H1 (cell line): Measurements from ENCODE around the gene CCNG1. TPM values are rescaled to one million over a fixed set of nuclear protein-coding genes. Genes with fewer than 3 reads are reported as not detected.

Experiments used
- CTCF ChIA-PET: fragments of 300-600 bp; sonication (Branson Sonifier 250); formaldehyde crosslinking; loops from one replicate; lab custom pipeline; 2021; ENCODE audit not compliant: partially characterized antibody; lab: Charles Lee
- POLR2A ChIA-PET: fragments of 300-600 bp; sonication (Branson Sonifier 250); formaldehyde crosslinking; loops from one replicate; lab custom pipeline; 2021; ENCODE audit warnings: inconsistent platforms; ENCODE audit not compliant: partially characterized antibody; lab: Charles Lee
- DNase-seq, 2 experiments: peaks; one replicate each; pipeline versions ENCODE4 v3.0.0 to v3.0.0-alpha.2; 2010 to 2022; ENCODE audit warnings: low spot score in 2 of 2, low read depth in 1 of 2, mixed read lengths in 1 of 2
- FAIRE-seq: peaks from 2 replicates; lab custom pipeline; 2011; peaks lifted over from hg19 to GRCh38; lab: Jason Lieb, UNC
- H2AFZ ChIP-seq: 2 replicates; pipeline ENCODE4 v1.8.1; 2012; ENCODE audit warnings: low read length, inconsistent platforms
- H2AK5ac ChIP-seq: 2 replicates; pipeline ENCODE4 v1.6.1; 2013; ENCODE audit warnings: low read depth, low read length
- H2BK120ac ChIP-seq: replicated peaks from 2 replicates; pipeline ENCODE3; 2013; ENCODE audit warnings: low read depth, low read length, inconsistent platforms
- H2BK12ac ChIP-seq: 2 replicates; pipeline ENCODE4 v1.6.1; 2013; ENCODE audit warnings: low read depth, low read length
- H2BK15ac ChIP-seq: 2 replicates; pipeline ENCODE4 v1.6.1; 2013; ENCODE audit warnings: low read length
- H2BK20ac ChIP-seq: 2 replicates; pipeline ENCODE4 v1.6.1; 2013; ENCODE audit warnings: low read length
- H2BK5ac ChIP-seq: 2 replicates; pipeline ENCODE4 v1.6.1; 2013; ENCODE audit warnings: low read depth, low read length
- H3K14ac ChIP-seq: 2 replicates; pipeline ENCODE4 v1.6.1; 2013; ENCODE audit warnings: inconsistent platforms; ENCODE audit not compliant: insufficient read length
- H3K18ac ChIP-seq: 2 replicates; pipeline ENCODE4 v1.6.1; 2013; ENCODE audit warnings: low read length; ENCODE audit errors: extremely low read depth
- H3K23ac ChIP-seq: 2 replicates; pipeline ENCODE4 v1.6.1; 2013; ENCODE audit warnings: inconsistent platforms; ENCODE audit not compliant: insufficient read length
- H3K23me2 ChIP-seq: 2 replicates; pipeline ENCODE4 v1.6.1; 2013; ENCODE audit warnings: low read depth, low read length
- H3K27ac ChIP-seq: 2 replicates; pipeline ENCODE4 v1.6.1; 2011; ENCODE audit warnings: low read depth, low read length, inconsistent platforms
- H3K27me3 ChIP-seq, 4 experiments: replicated peaks in 1 of 4; 1 replicate in 1 of 4; 2 replicates in 3 of 4; pipeline versions ENCODE4 v1.6.1 to v1.8.1; 2011 to 2013; ENCODE audit warnings: low read length in 3 of 4, mild to moderate bottlenecking in 3 of 4, inconsistent platforms in 2 of 4, mixed read lengths in 2 of 4, moderate library complexity in 1 of 4; ENCODE audit not compliant: control insufficient read depth in 3 of 4, insufficient read depth in 3 of 4; ENCODE audit errors: extremely low read depth in 1 of 4
- H3K36me3 ChIP-seq, 4 experiments: 2 replicates each; pipeline versions ENCODE4 v1.6.1 to v1.8.1; 2011 to 2013; ENCODE audit warnings: mild to moderate bottlenecking in 4 of 4, low read length in 3 of 4, moderate library complexity in 2 of 4, control low read depth in 1 of 4, inconsistent platforms in 1 of 4; ENCODE audit not compliant: insufficient read depth in 4 of 4, control insufficient read depth in 2 of 4
- H3K4ac ChIP-seq: replicated peaks from 2 replicates; pipeline ENCODE3; 2013; ENCODE audit warnings: low read length, low read depth, mixed read lengths, inconsistent platforms; ENCODE audit not compliant: insufficient read length
- H3K4me1 ChIP-seq, 4 experiments: replicated peaks in 1 of 4; 1 replicate in 1 of 4; 2 replicates in 3 of 4; pipeline versions ENCODE4 v1.6.1 to v1.8.1; 2011 to 2013; ENCODE audit warnings: low read length in 3 of 4, inconsistent platforms in 2 of 4, mixed read lengths in 1 of 4; ENCODE audit not compliant: insufficient read depth in 4 of 4, control insufficient read depth in 3 of 4
- H3K4me2 ChIP-seq, 2 experiments: 2 replicates each; pipeline versions ENCODE4 v1.6.1 to v1.8.1; 2011 to 2013; ENCODE audit warnings: low read depth in 2 of 2, low read length in 2 of 2, control low read depth in 1 of 2, inconsistent platforms in 1 of 2, mild to moderate bottlenecking in 1 of 2; ENCODE audit not compliant: insufficient read depth in 1 of 2
- H3K4me3 ChIP-seq, 4 experiments: fragments of 200-600, 300-600 bp in 1 of 4; sonication (generic), shearing (Covaris generic), sonication (Bioruptor Twin) in 1 of 4; 2 replicates each; pipeline versions ENCODE4 v1.5.1 to v1.8.1; 2011 to 2016; ENCODE audit warnings: low read length in 4 of 4, low read depth in 3 of 4, control low read depth in 2 of 4, inconsistent platforms in 2 of 4, mild to moderate bottlenecking in 2 of 4, mixed read lengths in 1 of 4, moderate library complexity in 1 of 4; ENCODE audit not compliant: insufficient read depth in 2 of 4; ENCODE audit errors: extremely low read depth in 1 of 4
- H3K56ac ChIP-seq: replicated peaks from 2 replicates; pipeline ENCODE3; 2013; ENCODE audit warnings: low read depth, mild to moderate bottlenecking, mixed read lengths, low read length, inconsistent platforms; ENCODE audit not compliant: insufficient read length
- H3K79me1 ChIP-seq: 2 replicates; pipeline ENCODE4 v1.6.1; 2013; ENCODE audit warnings: low read depth, low read length, control low read depth
- H3K79me2 ChIP-seq, 2 experiments: 2 replicates each; pipeline versions ENCODE4 v1.6.1 to v1.8.1; 2012 to 2013; ENCODE audit warnings: low read length in 2 of 2, mild to moderate bottlenecking in 2 of 2, inconsistent platforms in 1 of 2; ENCODE audit not compliant: insufficient read depth in 2 of 2, control insufficient read depth in 1 of 2
- H3K9ac ChIP-seq, 4 experiments: replicated peaks in 1 of 4; 1 replicate in 1 of 4; 2 replicates in 3 of 4; pipeline versions ENCODE4 v1.6.1 to v1.8.1; 2011 to 2013; ENCODE audit warnings: low read depth in 3 of 4, low read length in 3 of 4, control low read depth in 2 of 4, mild to moderate bottlenecking in 2 of 4, moderate library complexity in 2 of 4, inconsistent platforms in 1 of 4; ENCODE audit errors: extremely low read depth in 1 of 4
- H3K9me3 ChIP-seq, 2 experiments: 2 replicates each; pipeline versions ENCODE4 v1.6.1 to v1.8.1; 2012 to 2013; ENCODE audit warnings: mild to moderate bottlenecking in 2 of 2, moderate library complexity in 2 of 2, control low read depth in 1 of 2, inconsistent platforms in 1 of 2, low read depth in 1 of 2, low read length in 1 of 2, mixed read lengths in 1 of 2; ENCODE audit not compliant: insufficient read depth in 2 of 2
- H4K20me1 ChIP-seq, 2 experiments: replicated peaks in 1 of 2; 2 replicates each; pipeline versions ENCODE3 to v1.8.1; 2011 to 2013; ENCODE audit warnings: inconsistent platforms in 2 of 2, low read length in 2 of 2, mild to moderate bottlenecking in 1 of 2; ENCODE audit not compliant: insufficient read depth in 2 of 2, control insufficient read depth in 1 of 2
- H4K5ac ChIP-seq: 2 replicates; pipeline ENCODE4 v1.6.1; 2013; ENCODE audit warnings: low read length, low read depth, mixed read lengths, inconsistent platforms; ENCODE audit not compliant: insufficient read length
- H4K8ac ChIP-seq: 2 replicates; pipeline ENCODE4 v1.8.0; 2013; ENCODE audit warnings: mild to moderate bottlenecking, moderate library complexity, low read length, inconsistent platforms; ENCODE audit not compliant: insufficient read depth; ENCODE audit errors: extremely low read depth
- H4K91ac ChIP-seq: replicated peaks from 2 replicates; pipeline ENCODE3; 2013; ENCODE audit warnings: low read length, mixed read lengths, inconsistent platforms; ENCODE audit not compliant: insufficient read length
- HDAC2 ChIP-seq, 2 experiments: fragments of 300-600 bp in 1 of 2; sonication (generic) in 1 of 2; IDR thresholded peaks; 2 replicates each; pipeline ENCODE4 v1.6.1; 2011 to 2012; ENCODE audit warnings: low read depth in 2 of 2, low read length in 2 of 2, mild to moderate bottlenecking in 2 of 2, moderate library complexity in 2 of 2, borderline replicate concordance in 1 of 2, inconsistent platforms in 1 of 2
- POLR2AphosphoS5 ChIP-seq: IDR thresholded peaks from 2 replicates; pipeline ENCODE4 v1.6.1; 2011; ENCODE audit warnings: low read depth, low read length
- WGBS, 2 experiments: shearing (Covaris generic) in 1 of 2; methylation state at CpG; one replicate each; pipeline versions ENCODE4 v1.1.6 to v1.1.7; 2013 to 2015; ENCODE audit warnings: low lambda C conversion rate in 2 of 2, mixed read lengths in 2 of 2, inconsistent platforms in 1 of 2, low coverage in 1 of 2, missing lambda C conversion rate in 1 of 2; ENCODE audit not compliant: insufficient replicate concordance in 2 of 2, insufficient coverage in 1 of 2, insufficient read length in 1 of 2; ENCODE audit errors: extremely low coverage in 1 of 2, missing lambda C conversion rate in 1 of 2; 5-methylcytosine and 5-hydroxymethylcytosine counted together
- polyA plus RNA-seq, 7 experiments: library from polyadenylated mRNA; depleted of rRNA in 3 of 7; stranded (reverse) in 5 of 7; unstranded in 2 of 7; fragments of >200 nt in 5 of 7; fragments of 200-250 nt in 2 of 7; gene quantifications; 1 replicate in 5 of 7; 2 replicates in 1 of 7; 4 replicates in 1 of 7; pipeline versions ENCODE4 v1.2.1 to v1.2.3, GENCODE V29; 2011 to 2013; ENCODE audit warnings: missing spikeins in 2 of 7, mixed read lengths in 2 of 7
- total RNA-seq: library from RNA; stranded (reverse); fragmentation: NEBNext Ultra II Directional; extraction: Animal tissue kit (Norgen Biotek cat#: 25700); gene quantifications from 2 replicates; pipeline ENCODE4 v1.2.1, GENCODE V29; 2021

CCNG1 gene
- total and polyA plus RNA-seq, 2 of the 8 experiments (the other 6 are each of a cell fraction or from before 2014, with no cell fraction given): 165 to 369 TPM

DNA sequence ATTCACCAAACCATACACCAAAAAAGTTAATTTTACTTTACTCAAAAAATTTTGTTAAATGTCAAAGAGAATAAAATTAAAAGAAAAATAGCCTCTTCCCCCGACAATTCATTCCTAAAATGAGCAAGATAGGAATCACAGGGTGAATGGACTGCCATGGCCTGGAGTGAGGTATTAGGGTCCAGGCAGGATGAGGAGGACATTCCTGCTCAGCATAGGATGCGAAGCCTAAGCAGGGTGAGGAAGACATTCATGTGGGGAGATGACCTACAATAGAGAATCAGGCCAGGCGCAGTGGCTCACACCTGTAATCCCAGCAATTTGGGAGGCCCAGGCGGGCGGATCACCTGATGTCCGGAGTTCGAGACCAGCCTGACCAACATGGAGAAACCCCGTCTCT, 14.1 kb downstream of the CCNG1 start:
- Histone ChIP-seq H2BK120ac (no peak overlapping the region), H3K9me3 (no peaks in the 10 kb centered on the region), H2AFZ (no peak overlapping the region), H3K79me1 (no peaks in the 10 kb centered on the region; the same call in 1 of the 2 replicates), H4K91ac (no peak overlapping the region), H3K4ac (no peak overlapping the region), H3K14ac (no peak overlapping the region), H3K18ac (no peak overlapping the region), H3K27ac (no peak overlapping the region), H3K4me2 (no peak overlapping the region), H3K9ac (no peak overlapping the region), H3K36me3 (peaks cover 4 to 73% (median 24%) of the 10 kb centered on the region in 4 experiments; a peak in 7 of 8 replicates), H2BK12ac (no peak overlapping the region), H3K4me3 (no peak overlapping the region), H4K5ac (no peak overlapping the region), H2AK5ac (no peak overlapping the region), H3K56ac (no peak overlapping the region), H3K79me2 (no peaks in the 10 kb centered on the region; a peak in 1 of 4 replicates), H2BK20ac (no peak overlapping the region), H2BK5ac (no peak overlapping the region), H3K27me3 (no peaks in the 10 kb centered on the region), H3K4me1 (no peaks in the 10 kb centered on the region), H4K20me1 (no peaks in the 10 kb centered on the region)
- no peak for DNase-seq
- ChIA-PET CTCF (no interaction called here), POLR2A (interaction anchor here (1.1 to 5.0 kb wide), 4 partner anchors 9 to 54 kb away, joined by 3 to 61 read pairs (median 7); partner anchors contain the start of genes CCNG1, HMMR, MAT2B and NUDCD2)
- TF ChIP-seq POLR2AphosphoS5: peak; percentile 45; the same call in 1 of the 2 replicates
- no peak for TF ChIP-seq HDAC2 (IDR thresholded peaks at IDR 0.05; ENCODE audit: borderline replicate concordance in 1 of 2, low read depth in 2 of 2, low read length in 2 of 2)
- TF ChIP-seq, all 59 proteins: peak for 1
- Histone ChIP-seq H2BK15ac (no peak overlapping the region), H3K23ac (no peak overlapping the region), H4K8ac (no peak overlapping the region), H3K23me2 (peaks cover 2% of the 10 kb centered on the region; the same call in 1 of the 2 replicates)
- FAIRE-seq: no peak
- 97% methylated on average over 8 of the region's 8 CpGs; no CpG with 5 or more reads in 1 of the 2 experiments for WGBS, 2 experiments
